Measurements from ENCODE around the gene PDE4B. TPM values are rescaled to one million over a fixed set of nuclear protein-coding genes. Genes with fewer than 3 reads are reported as not detected.
"Not testable (repeated sequence)": the region's sequence is repeated elsewhere in the genome, so short reads cannot be mapped to it uniquely, and the experiment has no call there.

PDE4B gene
- total RNA-seq, 2 experiments from 2014 or later = 2.4 to 3.1 TPM

DNA sequence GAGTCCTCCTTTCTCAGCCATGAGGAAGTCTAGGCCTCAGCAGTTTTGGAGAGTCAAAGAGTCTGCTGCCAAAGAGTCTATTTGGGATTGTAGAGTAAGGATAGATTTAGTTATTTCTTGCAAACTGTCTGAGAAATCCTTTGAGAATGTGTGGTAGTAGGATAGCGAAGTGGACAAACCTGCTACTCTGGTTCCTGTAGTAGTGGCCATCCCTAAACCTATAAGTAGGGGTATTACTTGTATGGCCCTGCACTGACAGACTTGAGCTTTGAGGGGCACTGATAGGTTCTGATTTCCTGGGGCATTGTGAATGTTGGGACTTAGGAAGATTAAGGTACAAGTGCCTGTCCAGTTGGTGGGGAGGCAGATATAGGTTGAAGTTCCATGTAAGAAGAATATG, 625.3 kb downstream of the PDE4B start:
- no peak overlapping the region for H3K4me2 ChIP-seq (ENCODE audit: low read length)
- no peak overlapping the region for H2AFZ ChIP-seq (ENCODE audit: low read length)
- H3K79me2 ChIP-seq (ENCODE audit: insufficient read depth, low read depth, low read length) = no peaks in the 10 kb centered on the region
- ChIA-PET POLR2A (no interaction called here), CTCF (ENCODE audit: unreplicated experiment) (interaction anchor here (1.2 kb wide), 1 partner anchor 477 kb away, joined by 3 read pairs; no protein-coding TSS in a partner anchor)
- H3K9me2 ChIP-seq (ENCODE audit: insufficient read depth, low read length) = no peaks in the 10 kb centered on the region
- H3K9me3 ChIP-seq (ENCODE audit: low read length) = peaks cover 30% of the 10 kb centered on the region; the same call in 1 of the 2 replicates
- H3K4me1 ChIP-seq (ENCODE audit: insufficient read depth, low read length, poor library complexity, severe bottlenecking) = peaks cover 7% of the 10 kb centered on the region
- H3K4me3 ChIP-seq (ENCODE audit: low read depth, low read length, poor library complexity, severe bottlenecking) = no peak overlapping the region
- no peak for DNase-seq (ENCODE audit: low spot score)
- no peaks in the 10 kb centered on the region for H4K20me1 ChIP-seq (ENCODE audit: insufficient read depth, low read length)
- no peaks in the 10 kb centered on the region; the same call in 1 of the 2 replicates for H3K36me3 ChIP-seq (ENCODE audit: insufficient read depth, low read length)
- TF ChIP-seq, protein P1, sequence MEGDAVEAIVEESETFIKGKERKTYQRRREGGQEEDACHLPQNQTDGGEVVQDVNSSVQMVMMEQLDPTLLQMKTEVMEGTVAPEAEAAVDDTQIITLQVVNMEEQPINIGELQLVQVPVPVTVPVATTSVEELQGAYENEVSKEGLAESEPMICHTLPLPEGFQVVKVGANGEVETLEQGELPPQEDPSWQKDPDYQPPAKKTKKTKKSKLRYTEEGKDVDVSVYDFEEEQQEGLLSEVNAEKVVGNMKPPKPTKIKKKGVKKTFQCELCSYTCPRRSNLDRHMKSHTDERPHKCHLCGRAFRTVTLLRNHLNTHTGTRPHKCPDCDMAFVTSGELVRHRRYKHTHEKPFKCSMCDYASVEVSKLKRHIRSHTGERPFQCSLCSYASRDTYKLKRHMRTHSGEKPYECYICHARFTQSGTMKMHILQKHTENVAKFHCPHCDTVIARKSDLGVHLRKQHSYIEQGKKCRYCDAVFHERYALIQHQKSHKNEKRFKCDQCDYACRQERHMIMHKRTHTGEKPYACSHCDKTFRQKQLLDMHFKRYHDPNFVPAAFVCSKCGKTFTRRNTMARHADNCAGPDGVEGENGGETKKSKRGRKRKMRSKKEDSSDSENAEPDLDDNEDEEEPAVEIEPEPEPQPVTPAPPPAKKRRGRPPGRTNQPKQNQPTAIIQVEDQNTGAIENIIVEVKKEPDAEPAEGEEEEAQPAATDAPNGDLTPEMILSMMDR (conservative IDR thresholded peaks at IDR 0.05; ENCODE audit: low read length) = no peak
- TF ChIP-seq EZH2phosphoT487 (IDR thresholded peaks at IDR 0.05; ENCODE audit: borderline replicate concordance, low read depth, low read length) = no peak
- no TSS peak for BruUV-seq (replicated peaks)
- no peak overlapping the region for H3K27ac ChIP-seq (ENCODE audit: low read depth, low read length, poor library complexity, severe bottlenecking)
- intact Hi-C loops (cut with micrococcal nuclease; ENCODE audit: unreplicated experiment) = no loop called here

DNA sequence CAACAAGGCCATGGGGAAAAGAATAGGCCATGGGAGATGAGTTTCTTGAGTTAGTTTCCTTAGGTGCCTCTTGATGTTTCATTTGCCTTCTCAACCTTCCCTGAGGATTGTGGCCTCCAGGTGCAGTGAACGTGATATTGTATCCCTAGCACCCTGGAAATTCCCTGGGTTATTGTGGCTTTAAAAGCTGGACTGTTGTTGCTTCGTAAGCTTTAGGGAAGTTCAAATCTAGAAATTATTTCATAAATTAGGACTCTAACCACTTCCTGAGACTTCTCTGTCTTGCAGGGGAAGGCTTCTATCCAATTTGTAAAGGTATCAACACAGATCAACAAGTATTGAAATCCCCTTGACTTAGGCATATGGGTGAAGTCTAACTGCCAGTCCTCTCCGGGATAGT, 627.5 kb downstream of the PDE4B start:
- intact Hi-C loops (cut with micrococcal nuclease; ENCODE audit: unreplicated experiment); H2AFZ ChIP-seq (ENCODE audit: low read length); H3K27ac ChIP-seq (ENCODE audit: low read depth, low read length, poor library complexity, severe bottlenecking); H3K9me2 ChIP-seq (ENCODE audit: insufficient read depth, low read length); H3K4me3 ChIP-seq (ENCODE audit: low read depth, low read length, poor library complexity, severe bottlenecking); POLR2A ChIA-PET; H3K36me3 ChIP-seq (ENCODE audit: insufficient read depth, low read length); CTCF ChIA-PET (ENCODE audit: unreplicated experiment); H3K4me2 ChIP-seq (ENCODE audit: low read length); H3K79me2 ChIP-seq (ENCODE audit: insufficient read depth, low read depth, low read length); H4K20me1 ChIP-seq (ENCODE audit: insufficient read depth, low read length); BruUV-seq (replicated peaks); DNase-seq (ENCODE audit: low spot score); H3K4me1 ChIP-seq (ENCODE audit: insufficient read depth, low read length, poor library complexity, severe bottlenecking): not testable (repeated sequence)
- peaks cover 30% of the 10 kb centered on the region; the same call in 1 of the 2 replicates for H3K9me3 ChIP-seq (ENCODE audit: low read length)

DNA sequence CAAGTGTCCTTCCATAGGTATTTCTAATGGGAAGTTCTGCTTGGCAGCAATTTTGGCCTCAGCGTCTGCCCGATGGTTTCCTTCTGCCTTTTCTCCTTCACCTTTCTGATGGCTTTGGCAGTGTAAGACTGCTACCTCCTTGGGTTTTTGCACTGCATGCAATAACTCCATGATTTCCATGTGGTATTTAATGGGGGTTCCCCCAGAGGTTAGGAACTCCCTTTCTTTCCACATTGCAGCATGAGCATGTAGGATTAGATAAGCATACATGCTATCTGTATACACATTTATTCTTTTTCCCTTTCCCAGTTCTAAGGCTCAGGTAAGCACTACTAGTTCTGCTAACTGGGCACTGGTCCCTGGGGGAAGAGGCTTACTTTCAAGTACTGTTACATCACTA, 628.2 kb downstream of the PDE4B start:
- H2AFZ ChIP-seq (ENCODE audit: low read length); intact Hi-C loops (cut with micrococcal nuclease; ENCODE audit: unreplicated experiment); H3K4me1 ChIP-seq (ENCODE audit: insufficient read depth, low read length, poor library complexity, severe bottlenecking); H3K79me2 ChIP-seq (ENCODE audit: insufficient read depth, low read depth, low read length); H3K4me3 ChIP-seq (ENCODE audit: low read depth, low read length, poor library complexity, severe bottlenecking); CTCF ChIA-PET (ENCODE audit: unreplicated experiment); BruUV-seq (replicated peaks); H3K27ac ChIP-seq (ENCODE audit: low read depth, low read length, poor library complexity, severe bottlenecking); POLR2A ChIA-PET; H3K4me2 ChIP-seq (ENCODE audit: low read length); DNase-seq (ENCODE audit: low spot score); H3K36me3 ChIP-seq (ENCODE audit: insufficient read depth, low read length); H3K9me2 ChIP-seq (ENCODE audit: insufficient read depth, low read length); H4K20me1 ChIP-seq (ENCODE audit: insufficient read depth, low read length): not testable (repeated sequence)
- H3K9me3 ChIP-seq (ENCODE audit: low read length) = peaks cover 30% of the 10 kb centered on the region; the same call in 1 of the 2 replicates

DNA sequence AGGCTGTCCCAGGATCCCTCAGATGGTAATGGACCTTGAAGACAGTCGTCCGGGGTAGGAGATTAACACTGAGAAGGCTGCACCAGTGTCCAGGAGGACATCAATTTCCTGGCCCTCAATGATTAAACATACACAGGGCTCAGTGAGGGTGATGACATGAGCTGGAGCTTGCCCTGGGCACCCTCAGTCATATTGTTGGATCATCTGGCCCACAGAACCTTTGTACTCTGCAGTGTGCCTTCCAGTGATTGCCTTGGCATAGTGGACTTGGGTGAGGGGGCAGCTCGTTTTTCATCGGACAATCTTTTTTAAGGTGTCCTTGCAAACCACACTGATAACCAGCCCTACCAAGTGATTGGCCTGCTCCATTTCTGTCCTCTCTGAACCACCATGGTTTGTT, 630.1 kb downstream of the PDE4B start:
- Histone ChIP-seq H3K27ac (ENCODE audit: low read depth, low read length, poor library complexity, severe bottlenecking) (no peak overlapping the region), H3K9me2 (ENCODE audit: insufficient read depth, low read length) (no peaks in the 10 kb centered on the region), H3K79me2 (ENCODE audit: insufficient read depth, low read depth, low read length) (no peaks in the 10 kb centered on the region), H2AFZ (ENCODE audit: low read length) (no peak overlapping the region), H3K9me3 (ENCODE audit: low read length) (peaks cover 20% of the 10 kb centered on the region; the same call in 1 of the 2 replicates), H3K4me3 (ENCODE audit: low read depth, low read length, poor library complexity, severe bottlenecking) (no peak overlapping the region), H4K20me1 (ENCODE audit: insufficient read depth, low read length) (no peaks in the 10 kb centered on the region), H3K4me2 (ENCODE audit: low read length) (no peak overlapping the region), H3K36me3 (ENCODE audit: insufficient read depth, low read length) (no peaks in the 10 kb centered on the region; the same call in 1 of the 2 replicates), H3K4me1 (ENCODE audit: insufficient read depth, low read length, poor library complexity, severe bottlenecking) (peaks cover 8% of the 10 kb centered on the region)
- POLR2A ChIA-PET = interaction anchor here (0.6 to 1.2 kb wide), 3 partner anchors 10 to 161 kb away, joined by 3 read pairs; no protein-coding TSS in a partner anchor
- CTCF ChIA-PET (ENCODE audit: unreplicated experiment) = interaction anchor here (0.8 kb wide), 1 partner anchor 13 kb away, joined by 3 read pairs; no protein-coding TSS in a partner anchor
- no peak for DNase-seq (ENCODE audit: low spot score)
- BruUV-seq (replicated peaks) = no TSS peak
- intact Hi-C loops (cut with micrococcal nuclease; ENCODE audit: unreplicated experiment) = no loop called here
- TF ChIP-seq EZH2phosphoT487 (IDR thresholded peaks at IDR 0.05; ENCODE audit: borderline replicate concordance, low read depth, low read length) = no peak
- TF ChIP-seq, protein P1 (conservative IDR thresholded peaks at IDR 0.05; ENCODE audit: low read length) = no peak
